Measurements from ENCODE around the gene ALK.
A peak's percentile ranks its signal among the peaks of the same experiment; 100 is the strongest.

Gene ALK

DNA sequence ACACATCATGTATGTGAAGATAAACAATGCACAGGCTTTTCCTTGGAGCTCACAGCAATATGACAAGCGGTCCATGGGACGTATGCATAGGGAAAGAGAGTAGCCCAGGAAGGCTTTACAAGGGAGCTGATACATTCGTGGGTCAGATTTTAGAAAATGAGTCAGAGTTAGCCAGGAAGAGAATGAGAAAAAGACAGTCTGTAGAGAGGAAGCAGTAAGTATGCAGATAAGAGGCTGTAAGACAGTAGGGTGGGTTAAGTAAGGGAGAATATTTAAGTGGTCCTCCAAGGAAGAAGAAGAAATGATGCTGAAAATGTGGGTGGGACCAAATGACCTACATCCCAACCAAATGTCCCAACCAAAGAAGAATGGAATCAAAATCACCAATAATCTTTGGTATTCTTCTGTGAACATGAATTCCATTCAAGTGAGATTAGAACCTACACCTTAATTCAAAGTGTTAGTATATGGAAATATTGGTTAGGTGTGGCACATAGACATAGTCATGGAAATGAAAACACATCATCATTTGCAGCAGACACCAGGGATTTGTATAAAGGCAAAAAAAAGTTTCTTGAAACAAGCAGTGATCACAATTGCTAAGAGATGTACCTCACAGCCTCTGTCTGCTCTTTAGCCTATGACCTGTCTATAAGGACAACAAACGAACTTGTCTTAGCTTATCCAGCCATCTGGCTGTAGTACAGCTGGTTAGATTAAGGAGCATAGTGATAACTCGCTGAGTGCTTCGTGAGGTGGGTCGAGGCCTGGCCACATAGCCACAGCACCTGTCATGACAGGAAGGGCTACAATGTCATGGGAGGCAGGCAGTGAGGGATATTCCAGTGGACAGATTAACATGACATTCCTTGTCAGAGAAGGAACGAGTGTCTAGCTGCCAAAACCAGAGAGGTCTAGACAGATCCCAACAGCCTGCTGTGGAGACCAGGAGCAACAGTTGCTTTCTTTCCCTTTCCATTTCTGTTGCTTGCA is 133.6 kb downstream of the ALK start:
- no peak for DNase-seq (ENCODE audit: low read depth)

DNA sequence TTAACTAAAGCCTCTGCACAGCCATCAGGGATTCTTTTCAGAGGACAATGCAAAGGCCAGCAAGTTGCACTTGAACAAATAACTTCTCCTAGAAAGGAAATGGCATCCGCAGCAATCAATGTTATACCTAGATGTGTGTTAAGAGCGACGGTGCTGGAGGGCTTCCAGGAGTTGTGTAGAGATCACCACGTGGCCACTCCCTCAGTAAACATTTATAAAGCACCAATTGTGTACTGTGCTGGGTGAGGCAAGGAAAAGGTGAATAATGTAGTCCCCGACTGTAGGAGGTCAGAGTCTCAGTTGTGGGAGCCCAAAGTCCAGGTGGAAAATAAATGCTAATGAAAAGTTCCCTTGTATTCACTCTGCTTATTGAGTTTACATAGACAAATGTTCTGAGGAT is 135.0 kb downstream of the ALK start:
- DNase-seq (ENCODE audit: low read depth): no peak

DNA sequence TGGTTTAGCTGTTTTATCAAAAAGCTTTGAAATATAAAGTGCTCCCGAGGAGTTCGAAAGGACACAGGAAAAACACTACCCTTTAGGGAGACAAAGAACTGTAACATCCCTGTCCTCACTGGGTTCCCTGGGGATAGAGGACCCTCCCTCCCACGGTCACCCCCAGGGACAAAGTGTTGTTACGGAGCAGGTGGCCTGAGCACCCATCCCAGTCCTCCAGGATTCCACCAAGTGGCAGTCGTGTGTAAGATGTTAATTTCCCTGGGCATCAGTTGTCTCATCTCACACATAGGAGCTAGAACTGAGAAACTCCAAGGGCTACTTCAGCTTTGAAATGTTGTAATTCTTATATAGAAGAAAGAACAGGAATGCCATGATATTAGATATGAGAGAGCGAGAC is 137.7 kb downstream of the ALK start:
- no peak for DNase-seq (ENCODE audit: low read depth)

DNA sequence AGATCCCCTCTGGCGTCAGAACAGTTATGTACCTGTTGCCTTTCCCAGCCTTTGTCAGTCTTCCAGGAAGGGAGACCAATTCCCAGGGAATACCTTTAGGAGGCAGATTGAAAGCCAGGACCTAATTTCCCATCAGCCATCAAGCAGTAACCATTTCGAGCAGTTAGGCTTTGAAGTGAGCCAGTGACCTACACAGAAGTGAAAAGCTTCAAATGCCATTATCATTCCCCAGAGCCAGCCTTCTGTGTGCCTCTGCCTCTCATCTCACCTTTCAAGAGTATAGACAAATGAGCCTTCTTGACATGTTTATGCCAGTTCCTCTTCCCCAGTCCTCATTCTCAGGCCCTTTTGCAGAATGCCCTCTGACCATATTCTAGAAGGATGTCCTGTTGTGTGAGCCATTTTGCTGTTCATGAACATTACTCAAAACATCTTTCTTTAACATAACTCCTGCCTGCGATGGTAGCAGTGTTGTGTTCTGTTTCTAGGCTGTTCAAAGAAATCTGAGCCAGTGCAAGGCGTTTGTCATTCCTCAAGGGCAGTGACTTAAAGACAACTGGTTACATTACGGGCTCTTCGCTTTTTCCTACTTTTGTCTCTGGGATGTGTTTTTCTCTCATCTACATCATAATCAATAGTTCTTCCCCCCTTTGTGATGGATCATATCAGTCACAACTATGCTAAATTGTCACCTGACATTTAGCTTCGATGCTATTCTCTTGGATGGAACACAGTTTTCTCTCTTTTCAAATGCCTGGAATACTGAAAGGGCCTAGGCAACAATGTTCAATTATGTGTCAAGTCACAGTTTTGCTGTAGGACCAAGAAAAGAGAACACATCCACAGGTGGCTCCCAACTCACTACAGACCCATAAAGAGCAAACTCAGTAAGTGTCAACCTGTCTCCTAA is 138.6 kb downstream of the ALK start:
- DNase-seq (ENCODE audit: low read depth): no peak

DNA sequence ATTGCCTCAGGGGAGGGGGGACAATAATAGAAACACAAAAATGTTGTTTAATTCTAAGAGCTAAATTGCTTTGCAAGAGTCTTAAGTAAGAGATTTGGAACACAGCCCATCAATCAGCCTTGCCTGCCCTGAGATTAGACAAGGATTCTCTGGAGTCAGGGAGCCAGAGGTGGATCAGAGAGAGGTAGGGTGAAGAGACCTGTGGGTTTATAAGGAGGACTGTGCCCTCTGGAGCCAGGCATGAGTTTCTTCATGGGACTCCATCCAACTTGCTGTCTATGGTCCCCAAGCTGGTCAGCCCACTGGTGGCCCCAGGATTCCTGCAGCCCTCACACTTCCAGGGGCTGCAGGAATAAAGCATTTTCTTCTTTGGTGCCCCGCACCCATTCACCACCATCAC is 139.3 kb downstream of the ALK start:
- no peak for DNase-seq (ENCODE audit: low read depth)

DNA sequence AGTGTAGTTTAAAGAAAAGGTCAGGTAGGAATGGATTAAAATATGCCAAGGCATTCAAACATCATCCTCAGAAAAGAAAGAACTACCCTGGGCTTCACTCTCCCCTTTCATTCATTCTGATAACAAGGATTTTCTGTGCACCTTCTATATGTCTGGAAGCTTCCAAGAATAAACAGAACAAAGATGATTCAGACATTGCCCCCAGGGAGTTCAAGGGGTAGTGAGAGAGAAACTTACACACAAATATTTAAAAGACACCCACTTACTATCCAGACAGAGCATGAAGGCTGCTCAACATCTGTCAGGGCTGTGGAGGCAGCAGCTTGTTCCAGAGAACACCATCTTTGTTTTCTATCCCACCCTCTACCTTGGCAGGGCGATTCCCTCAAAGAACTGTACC is 140.5 kb downstream of the ALK start:
- no peak for DNase-seq (ENCODE audit: low read depth)

DNA sequence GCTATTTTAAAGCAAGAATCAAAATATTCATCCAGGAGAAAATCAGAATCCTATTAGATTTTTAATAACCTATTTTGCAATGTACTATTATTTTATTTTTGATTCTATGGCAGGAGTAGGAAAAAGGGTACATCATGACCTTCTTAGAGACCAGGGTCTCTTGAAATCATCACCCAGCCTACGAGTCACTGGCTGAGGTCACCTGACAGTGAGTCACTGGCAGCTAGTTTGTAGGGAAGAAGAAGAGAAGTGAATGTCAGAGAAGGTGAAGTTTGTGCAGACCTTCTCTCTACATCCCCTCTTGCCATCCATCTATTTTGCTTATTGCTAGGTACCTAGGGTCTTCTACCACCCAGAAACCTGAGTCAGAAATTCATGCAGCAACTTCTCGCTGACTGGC is 144.2 kb downstream of the ALK start:
- no peak for DNase-seq (ENCODE audit: low read depth)

DNA sequence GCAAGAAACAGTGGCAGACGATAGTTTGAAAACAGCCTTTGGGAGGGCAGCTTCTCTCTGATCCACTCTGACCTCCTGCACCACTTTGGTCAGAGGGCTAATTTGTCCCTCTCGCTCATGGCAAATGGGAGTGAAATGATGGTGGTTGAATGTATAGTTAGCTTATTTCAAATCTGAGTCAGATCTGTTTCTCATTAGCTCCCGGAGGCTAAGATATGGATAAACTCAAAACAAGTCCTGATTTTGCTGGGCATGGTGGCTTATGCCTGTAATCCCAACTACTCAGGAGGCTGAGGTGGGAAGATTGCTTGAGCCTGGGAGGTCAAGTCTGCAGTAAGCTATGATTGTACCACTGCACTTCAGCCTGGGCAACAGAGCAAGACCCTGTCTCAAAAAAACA is 145.0 kb downstream of the ALK start:
- DNase-seq (ENCODE audit: low read depth): no peak

DNA sequence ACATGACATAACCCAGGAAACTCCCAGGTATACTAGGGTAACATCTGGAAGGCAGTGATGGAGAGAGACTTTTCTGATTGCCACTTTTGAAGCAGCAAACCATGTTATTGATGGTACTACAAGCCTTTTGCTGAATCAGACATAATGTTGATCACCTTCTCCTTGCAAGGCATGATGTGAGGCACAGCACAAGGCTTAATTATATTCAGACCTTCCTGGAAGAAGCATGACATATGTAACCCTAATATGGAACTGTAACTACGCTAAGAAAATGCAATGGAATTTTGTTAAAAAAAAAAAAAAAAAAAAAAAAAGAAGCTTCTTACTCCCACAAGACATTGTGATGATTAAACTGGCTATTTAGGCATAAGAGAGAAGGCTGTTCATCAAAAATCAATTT is 145.4 kb downstream of the ALK start:
- DNase-seq (ENCODE audit: low read depth): no peak

DNA sequence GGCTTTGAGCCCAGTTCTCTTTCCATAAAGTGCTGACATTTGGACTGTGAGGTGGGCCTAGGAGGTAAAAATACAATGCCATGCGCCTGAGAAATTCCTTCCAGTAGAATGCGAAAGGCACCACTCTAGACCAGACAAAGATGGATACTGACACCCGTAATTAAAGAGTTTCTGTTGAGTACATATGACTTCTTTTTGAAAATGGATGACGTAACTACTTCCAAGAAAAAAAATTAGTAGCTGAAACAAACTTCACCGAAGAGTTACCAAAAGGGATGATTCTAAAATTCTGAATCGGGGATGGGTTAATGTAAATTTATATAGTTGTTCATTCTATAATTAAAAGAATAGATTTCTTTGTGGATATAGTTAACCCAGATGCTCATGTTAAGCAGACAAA is 146.8 kb downstream of the ALK start:
- DNase-seq (ENCODE audit: low read depth): no peak

DNA sequence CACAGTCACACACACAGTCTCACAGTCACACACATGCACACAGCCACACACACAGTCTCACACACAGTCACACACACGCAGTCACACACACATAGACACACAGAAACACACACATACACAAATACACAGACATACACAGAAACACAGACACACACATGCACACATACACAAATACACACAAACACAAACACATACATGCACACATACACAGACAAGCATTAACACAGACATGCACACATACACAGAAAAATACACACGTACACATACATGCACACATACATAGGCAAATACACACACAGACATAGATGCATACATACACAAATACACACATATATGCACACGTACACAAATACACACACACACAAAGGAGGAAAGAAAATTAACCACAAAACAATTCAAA is 150.5 kb downstream of the ALK start:
- DNase-seq (ENCODE audit: low read depth): no peak

DNA sequence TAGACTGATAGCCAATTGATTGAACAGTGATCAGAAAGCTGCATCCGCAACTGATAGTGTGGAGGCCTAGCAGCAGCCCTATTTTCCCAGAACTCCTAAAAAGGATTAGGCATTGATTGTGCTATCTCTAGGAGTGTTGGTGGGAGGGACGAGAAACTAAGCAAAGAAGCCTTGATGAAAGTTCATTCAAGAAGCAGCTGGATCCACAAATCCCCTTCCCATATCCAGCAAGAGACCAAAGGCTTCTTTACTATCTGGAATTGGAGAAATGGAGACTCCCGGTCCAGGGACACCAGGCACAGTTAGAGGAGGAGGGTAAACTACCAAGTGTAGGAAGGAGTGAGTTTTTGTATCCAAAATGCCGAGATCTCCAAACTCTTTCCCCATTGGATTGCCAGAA is 151.5 kb downstream of the ALK start:
- no peak for DNase-seq (ENCODE audit: low read depth)

DNA sequence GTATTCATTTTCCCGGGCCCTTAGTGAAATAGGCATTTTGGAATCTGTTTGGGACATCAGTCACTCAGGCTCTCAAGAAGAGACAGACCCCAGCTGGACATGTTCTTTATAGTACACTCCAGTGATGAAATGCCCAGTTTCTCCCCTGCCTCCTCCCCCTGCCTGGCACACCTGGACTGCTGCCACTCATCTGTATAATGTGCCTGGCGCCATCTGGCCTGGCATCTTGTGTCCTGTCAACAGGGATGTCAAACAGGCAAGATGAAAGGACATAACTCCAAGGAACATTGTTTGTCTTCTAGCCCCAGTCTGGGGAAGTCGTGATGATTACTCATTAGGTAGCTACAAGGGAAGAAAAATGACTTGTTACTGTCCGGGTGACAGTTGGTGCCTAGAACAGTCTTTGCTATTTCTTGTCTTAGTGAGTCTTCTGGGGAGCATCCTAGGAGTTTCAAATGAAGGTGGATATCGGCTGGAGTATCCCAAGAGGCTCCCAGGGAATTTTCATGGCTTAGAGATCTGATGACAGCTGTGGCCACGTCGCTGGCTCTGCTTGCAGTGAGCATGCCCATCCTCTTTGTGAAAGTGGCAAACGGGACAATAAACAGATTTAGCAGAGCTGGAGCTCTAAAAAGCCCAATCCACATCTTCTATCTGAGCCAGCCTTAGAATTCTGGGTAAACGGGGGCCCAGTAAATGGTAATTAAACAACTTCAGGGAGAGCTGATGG is 153.6 kb downstream of the ALK start:
- DNase-seq (ENCODE audit: low read depth): no peak

DNA sequence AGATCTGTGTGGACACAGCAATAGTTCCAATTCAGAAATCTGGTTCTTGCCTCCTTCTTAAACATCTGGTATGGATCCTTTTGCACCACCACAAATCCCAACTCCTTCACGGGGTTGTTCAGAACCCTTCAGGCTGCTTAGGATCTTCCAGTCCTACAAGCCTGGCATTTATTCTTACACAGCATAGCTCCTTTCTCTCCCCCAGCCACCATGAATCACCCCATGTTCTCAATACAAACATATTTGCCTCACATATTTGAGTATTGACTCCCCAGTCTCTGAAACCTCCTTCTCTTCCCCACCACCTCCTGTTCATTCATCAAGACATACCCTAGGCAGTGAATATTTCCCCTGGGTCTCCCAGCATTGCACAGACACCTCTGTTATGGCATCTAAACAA is 155.2 kb downstream of the ALK start:
- peak; percentile 21 for DNase-seq (ENCODE audit: low read depth)

DNA sequence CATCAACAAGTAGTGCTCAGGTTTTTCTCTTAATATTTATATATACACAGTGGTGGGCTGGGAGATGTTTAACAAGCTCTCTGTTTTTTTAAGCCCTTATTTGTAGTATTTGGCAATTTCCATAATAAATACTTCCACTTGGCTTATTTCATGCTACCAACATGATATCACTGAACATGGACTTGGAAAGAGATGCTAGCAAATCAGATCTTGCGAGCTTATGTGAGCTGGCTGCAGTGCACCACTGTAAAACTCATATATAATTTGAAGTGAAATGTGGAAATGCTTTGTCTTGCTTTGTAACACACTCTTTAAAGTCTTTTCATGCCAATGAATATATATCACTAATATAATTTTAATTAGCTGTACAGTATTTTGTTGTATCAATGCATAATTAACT is 155.7 kb downstream of the ALK start:
- DNase-seq (ENCODE audit: low read depth): peak; percentile 8

DNA sequence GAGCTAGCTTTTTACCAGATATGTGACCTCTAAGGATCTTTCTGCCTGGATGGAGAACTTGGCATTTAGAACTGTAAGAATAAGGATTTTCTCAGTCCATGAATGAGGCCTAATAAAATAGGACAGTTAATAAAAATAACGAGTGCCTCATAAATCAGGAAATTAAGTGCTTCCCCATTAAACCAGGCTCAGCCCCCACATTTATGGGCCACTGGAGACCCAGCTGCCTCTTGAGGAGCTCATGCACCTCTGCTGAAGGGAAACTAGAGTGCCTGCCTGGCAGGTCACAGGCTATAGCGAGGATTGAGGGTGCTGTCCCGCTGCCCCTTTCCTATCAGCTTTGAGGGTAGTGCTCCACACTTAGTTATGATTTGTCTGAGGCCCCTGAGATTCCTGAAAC is 158.0 kb downstream of the ALK start:
- DNase-seq (ENCODE audit: low read depth): no peak

DNA sequence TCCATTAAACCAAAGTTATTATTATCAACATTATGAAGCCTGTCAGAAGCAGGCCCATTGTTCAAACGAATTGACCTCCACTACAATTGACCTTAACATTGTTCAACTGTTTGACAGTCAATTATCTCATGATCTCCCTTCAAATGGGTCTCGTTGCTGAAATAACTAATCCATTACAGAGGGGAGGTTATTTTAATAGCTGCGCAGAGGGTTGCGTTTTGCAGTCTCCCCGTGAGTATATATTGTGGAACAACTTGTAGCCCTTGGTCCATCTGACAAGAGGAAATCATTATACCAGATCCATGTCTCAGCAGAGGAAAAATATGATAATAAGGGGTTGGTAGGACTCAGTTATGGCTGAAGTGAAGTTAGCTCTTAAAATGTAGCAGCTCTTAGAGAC is 159.1 kb downstream of the ALK start:
- no peak for DNase-seq (ENCODE audit: low read depth)

DNA sequence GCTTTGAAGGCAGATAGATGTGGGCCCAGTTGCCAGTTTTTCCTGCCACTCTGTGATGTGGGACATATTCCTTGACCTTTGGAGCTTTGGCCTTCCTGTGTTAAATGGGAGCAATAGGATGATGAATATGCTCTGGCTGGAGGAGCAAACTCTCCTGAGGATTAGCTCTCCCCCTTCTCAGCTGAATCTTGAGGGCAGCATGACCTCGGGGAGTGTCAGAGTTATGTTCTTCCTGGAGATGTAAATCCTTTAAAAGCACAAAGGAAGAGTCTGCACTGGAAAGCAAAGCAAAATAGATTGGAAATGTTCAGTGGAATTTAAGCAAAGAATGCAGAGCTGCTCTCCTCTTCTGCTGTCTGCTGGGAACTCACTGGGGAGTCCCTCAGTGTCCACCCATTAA is 160.1 kb downstream of the ALK start:
- no peak for DNase-seq (ENCODE audit: low read depth)

DNA sequence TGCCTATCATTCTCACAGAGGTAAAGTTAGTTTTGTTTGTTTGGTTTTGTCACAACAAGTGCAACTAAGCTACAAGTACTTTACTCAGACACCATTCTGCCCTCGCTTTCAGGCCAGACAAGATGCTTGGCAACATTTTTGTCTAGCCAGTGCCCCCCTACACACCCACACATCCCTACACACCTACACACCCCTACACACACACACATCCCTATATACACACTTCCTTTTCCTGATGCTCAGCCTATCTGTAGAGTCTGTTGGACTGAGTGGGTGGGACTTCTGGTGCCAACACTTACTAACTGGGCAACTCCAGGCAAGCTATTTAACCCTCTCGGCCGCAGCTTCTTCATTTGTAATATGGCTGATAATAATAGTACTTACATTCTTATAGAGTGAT is 161.4 kb downstream of the ALK start:
- DNase-seq (ENCODE audit: low read depth): no peak

DNA sequence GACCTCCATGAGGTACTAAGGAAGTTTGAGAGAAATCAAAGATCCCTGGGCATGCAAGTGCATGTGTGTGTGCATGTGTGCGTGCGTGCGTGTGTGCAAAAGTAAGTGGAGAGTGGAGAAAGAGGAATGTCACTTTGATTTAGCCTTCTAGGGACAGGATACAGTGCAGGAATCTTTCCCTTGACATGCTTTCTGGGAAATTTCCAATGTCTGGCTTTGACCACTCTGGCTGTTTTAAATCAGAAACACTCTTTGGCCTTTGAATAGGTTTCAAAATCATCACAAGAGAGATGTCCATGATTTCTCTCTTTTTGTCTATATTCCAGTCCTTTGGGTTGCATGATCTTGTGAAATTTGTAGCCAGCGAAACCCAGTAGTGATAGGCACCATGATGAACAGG is 162.0 kb downstream of the ALK start:
- no peak for DNase-seq (ENCODE audit: low read depth)

DNA sequence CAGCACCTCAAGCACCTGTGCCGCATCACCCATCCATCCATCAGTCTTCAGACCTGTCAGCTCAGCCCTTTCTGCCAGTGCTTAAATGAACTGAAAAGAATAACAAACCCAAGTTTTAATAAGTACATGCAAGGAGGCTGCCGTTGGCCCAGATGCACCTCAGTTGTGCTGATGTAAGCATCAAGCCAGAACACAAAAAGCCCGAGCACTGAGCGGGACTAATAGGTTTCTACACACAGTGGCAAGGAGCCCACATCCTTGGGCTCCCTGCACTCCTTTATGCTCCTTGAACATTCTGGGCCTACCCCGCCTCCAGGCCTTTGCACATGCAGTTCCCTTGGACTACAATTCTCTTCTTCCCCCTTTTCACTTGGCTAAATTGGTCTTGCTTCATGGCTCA is 165.6 kb downstream of the ALK start:
- no peak for DNase-seq (ENCODE audit: low read depth)

DNA sequence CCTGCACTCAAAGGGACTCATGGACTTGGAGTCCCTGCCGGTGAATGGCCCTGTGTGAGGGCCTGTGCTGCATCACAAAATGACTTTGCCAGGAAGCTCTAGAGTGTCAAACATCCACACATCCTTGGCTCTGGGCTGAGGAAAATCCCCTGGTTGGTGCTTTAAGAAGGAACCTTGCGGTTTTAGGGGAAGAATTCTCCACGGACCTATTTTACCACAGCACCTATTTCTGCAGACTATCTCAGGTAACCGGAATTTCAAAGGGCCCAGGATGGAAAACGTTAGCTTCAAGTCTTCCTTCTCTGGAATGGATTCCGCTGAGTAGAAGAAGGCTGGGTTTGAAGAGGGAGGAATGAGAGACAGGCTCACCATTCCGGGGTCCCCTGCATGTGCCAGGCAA is 166.2 kb downstream of the ALK start:
- DNase-seq (ENCODE audit: low read depth): no peak

Data from EH (cell line).